ENCODE data around the gene ATF1. TPM values are rescaled to one million over a fixed set of nuclear protein-coding genes. Genes with fewer than 3 reads are reported as not detected.

ATF1 gene
- total RNA-seq, 1 donor from 2014 or later: 16.2 TPM

- H3K36me3 Mint-ChIP-seq (ENCODE audit: low read depth, unreplicated experiment): peaks cover 48% of the 10 kb centered on the region
- TF ChIP-seq CTCF (IDR thresholded peaks at IDR 0.05; ENCODE audit: unreplicated experiment): no peak
- H3K9me3 Mint-ChIP-seq (ENCODE audit: unreplicated experiment): no peaks in the 10 kb centered on the region
- no peaks in the 10 kb centered on the region for H3K4me1 Mint-ChIP-seq (ENCODE audit: unreplicated experiment)
- no peak overlapping the region for H3K27ac Mint-ChIP-seq (ENCODE audit: unreplicated experiment)
- peaks cover 1% of the 10 kb centered on the region for H3K27me3 Mint-ChIP-seq (ENCODE audit: unreplicated experiment)
- no peak overlapping the region for H3K4me3 Mint-ChIP-seq (ENCODE audit: unreplicated experiment)
- DNase-seq (ENCODE audit: low spot score): no peak
Observed at GRCh38 chr12:50742776-50743175, 21.1 kb upstream of the ATF1 start.

- peaks cover 1% of the 10 kb centered on the region for H3K27me3 Mint-ChIP-seq (ENCODE audit: unreplicated experiment)
- no peaks in the 10 kb centered on the region for H3K4me1 Mint-ChIP-seq (ENCODE audit: unreplicated experiment)
- peaks cover 32% of the 10 kb centered on the region for H3K36me3 Mint-ChIP-seq (ENCODE audit: low read depth, unreplicated experiment)
- DNase-seq (ENCODE audit: low spot score): no peak
- H3K4me3 Mint-ChIP-seq (ENCODE audit: unreplicated experiment): no peak overlapping the region
- TF ChIP-seq CTCF (IDR thresholded peaks at IDR 0.05; ENCODE audit: unreplicated experiment): no peak
- H3K27ac Mint-ChIP-seq (ENCODE audit: unreplicated experiment): no peak overlapping the region
- H3K9me3 Mint-ChIP-seq (ENCODE audit: unreplicated experiment): no peaks in the 10 kb centered on the region
Observed at GRCh38 chr12:50745861-50746260, 18.0 kb upstream of the ATF1 start.

GRCh38 chr12:50746431-50746830, 17.5 kb upstream of the ATF1 start:
- peaks cover 26% of the 10 kb centered on the region for H3K36me3 Mint-ChIP-seq (ENCODE audit: low read depth, unreplicated experiment)
- DNase-seq (ENCODE audit: low spot score): no peak
- H3K9me3 Mint-ChIP-seq (ENCODE audit: unreplicated experiment): no peaks in the 10 kb centered on the region
- no peak for TF ChIP-seq CTCF (IDR thresholded peaks at IDR 0.05; ENCODE audit: unreplicated experiment)
- H3K27me3 Mint-ChIP-seq (ENCODE audit: unreplicated experiment): peaks cover 1% of the 10 kb centered on the region
- no peak overlapping the region for H3K4me3 Mint-ChIP-seq (ENCODE audit: unreplicated experiment)
- no peak overlapping the region for H3K27ac Mint-ChIP-seq (ENCODE audit: unreplicated experiment)
- no peaks in the 10 kb centered on the region for H3K4me1 Mint-ChIP-seq (ENCODE audit: unreplicated experiment)

- Mint-ChIP-seq H3K27ac (ENCODE audit: unreplicated experiment) (no peak overlapping the region), H3K4me1 (ENCODE audit: unreplicated experiment) (no peaks in the 10 kb centered on the region), H3K4me3 (ENCODE audit: unreplicated experiment) (no peak overlapping the region), H3K36me3 (ENCODE audit: low read depth, unreplicated experiment) (peaks cover 17% of the 10 kb centered on the region), H3K9me3 (ENCODE audit: unreplicated experiment) (no peaks in the 10 kb centered on the region), H3K27me3 (ENCODE audit: unreplicated experiment) (no peaks in the 10 kb centered on the region)
- no peak for TF ChIP-seq CTCF (IDR thresholded peaks at IDR 0.05; ENCODE audit: unreplicated experiment)
- DNase-seq (ENCODE audit: low spot score): no peak
Observed at GRCh38 chr12:50747817-50748216, 16.1 kb upstream of the ATF1 start.

DNA sequence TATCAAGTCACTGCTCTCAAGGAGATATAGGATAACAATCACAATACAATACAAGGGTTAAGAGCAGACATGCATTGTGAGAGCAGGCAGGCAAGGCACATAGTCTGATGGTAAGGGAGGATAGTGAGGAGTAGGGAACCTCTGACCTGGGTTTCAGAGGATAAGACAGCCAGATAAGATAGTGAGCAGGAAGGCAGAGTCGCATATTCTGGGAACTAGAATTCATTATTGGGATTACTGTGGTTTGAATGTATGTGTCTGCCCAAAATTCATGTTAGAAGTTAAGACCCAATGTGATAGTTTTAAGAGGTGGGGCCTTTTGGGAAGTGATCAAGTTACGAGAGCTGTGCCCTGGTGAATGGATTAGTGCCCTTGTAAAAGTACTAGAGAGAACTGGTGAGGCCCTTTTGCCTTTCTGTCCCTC, 14.4 kb upstream of the ATF1 start:
- no peak for DNase-seq (ENCODE audit: low spot score)
- no peak overlapping the region for H3K4me3 Mint-ChIP-seq (ENCODE audit: unreplicated experiment)
- H3K9me3 Mint-ChIP-seq (ENCODE audit: unreplicated experiment): no peaks in the 10 kb centered on the region
- no peaks in the 10 kb centered on the region for H3K27me3 Mint-ChIP-seq (ENCODE audit: unreplicated experiment)
- H3K36me3 Mint-ChIP-seq (ENCODE audit: low read depth, unreplicated experiment): peaks cover 11% of the 10 kb centered on the region
- H3K4me1 Mint-ChIP-seq (ENCODE audit: unreplicated experiment): no peaks in the 10 kb centered on the region
- peak overlapping the region; percentile 0 for H3K27ac Mint-ChIP-seq (ENCODE audit: unreplicated experiment)
- no peak for TF ChIP-seq CTCF (IDR thresholded peaks at IDR 0.05; ENCODE audit: unreplicated experiment)

Measured in endothelial cell (in vitro differentiated cells).